ENCODE data around the gene ADAMTS6. TPM values are rescaled to one million over a fixed set of nuclear protein-coding genes. Genes with fewer than 3 reads are reported as not detected.
"Not testable (repeated sequence)": the region's sequence is repeated elsewhere in the genome, so short reads cannot be mapped to it uniquely, and the experiment has no call there.

The ADAMTS6 gene
- total RNA-seq, 1 donor from 2014 or later: 16.7 TPM

GRCh38 chr5:65390208-65390607, 91.5 kb downstream of the ADAMTS6 start:
- no peak overlapping the region for H3K4me3 Mint-ChIP-seq (ENCODE audit: unreplicated experiment)
- H3K9me3 Mint-ChIP-seq (ENCODE audit: unreplicated experiment): no peaks in the 10 kb centered on the region
- no peaks in the 10 kb centered on the region for H3K4me1 Mint-ChIP-seq (ENCODE audit: unreplicated experiment)
- TF ChIP-seq CTCF (IDR thresholded peaks at IDR 0.05; ENCODE audit: unreplicated experiment): no peak
- no peak for DNase-seq (ENCODE audit: low spot score)
- H3K27me3 Mint-ChIP-seq (ENCODE audit: unreplicated experiment): no peaks in the 10 kb centered on the region
- H3K27ac Mint-ChIP-seq (ENCODE audit: unreplicated experiment): no peak overlapping the region
- H3K36me3 Mint-ChIP-seq (ENCODE audit: low read depth, unreplicated experiment): no peaks in the 10 kb centered on the region

GRCh38 chr5:65383859-65384258, 97.9 kb downstream of the ADAMTS6 start:
- Mint-ChIP-seq H3K4me3 (ENCODE audit: unreplicated experiment) (no peak overlapping the region), H3K27me3 (ENCODE audit: unreplicated experiment) (no peaks in the 10 kb centered on the region), H3K27ac (ENCODE audit: unreplicated experiment) (no peak overlapping the region), H3K9me3 (ENCODE audit: unreplicated experiment) (no peaks in the 10 kb centered on the region), H3K36me3 (ENCODE audit: low read depth, unreplicated experiment) (peaks cover 8% of the 10 kb centered on the region), H3K4me1 (ENCODE audit: unreplicated experiment) (no peaks in the 10 kb centered on the region)
- no peak for DNase-seq (ENCODE audit: low spot score)
- TF ChIP-seq CTCF (IDR thresholded peaks at IDR 0.05; ENCODE audit: unreplicated experiment): no peak

- H3K9me3 Mint-ChIP-seq (ENCODE audit: unreplicated experiment): no peaks in the 10 kb centered on the region
- H3K27me3 Mint-ChIP-seq (ENCODE audit: unreplicated experiment): no peaks in the 10 kb centered on the region
- no peak overlapping the region for H3K4me3 Mint-ChIP-seq (ENCODE audit: unreplicated experiment)
- H3K36me3 Mint-ChIP-seq (ENCODE audit: low read depth, unreplicated experiment): peaks cover 8% of the 10 kb centered on the region
- H3K27ac Mint-ChIP-seq (ENCODE audit: unreplicated experiment): no peak overlapping the region
- TF ChIP-seq CTCF (IDR thresholded peaks at IDR 0.05; ENCODE audit: unreplicated experiment): no peak
- no peak for DNase-seq (ENCODE audit: low spot score)
- no peaks in the 10 kb centered on the region for H3K4me1 Mint-ChIP-seq (ENCODE audit: unreplicated experiment)
Observed at GRCh38 chr5:65382582-65382981, 99.1 kb downstream of the ADAMTS6 start.

GRCh38 chr5:65370505-65370904, 111.2 kb downstream of the ADAMTS6 start:
- not testable (repeated sequence) for H3K4me3 Mint-ChIP-seq (ENCODE audit: unreplicated experiment); H3K27ac Mint-ChIP-seq (ENCODE audit: unreplicated experiment); H3K36me3 Mint-ChIP-seq (ENCODE audit: low read depth, unreplicated experiment); H3K27me3 Mint-ChIP-seq (ENCODE audit: unreplicated experiment); DNase-seq (ENCODE audit: low spot score); H3K9me3 Mint-ChIP-seq (ENCODE audit: unreplicated experiment)
- H3K4me1 Mint-ChIP-seq (ENCODE audit: unreplicated experiment): peaks cover 11% of the 10 kb centered on the region

- Mint-ChIP-seq H3K27me3 (ENCODE audit: unreplicated experiment) (no peaks in the 10 kb centered on the region), H3K4me1 (ENCODE audit: unreplicated experiment) (peaks cover 11% of the 10 kb centered on the region), H3K27ac (ENCODE audit: unreplicated experiment) (no peak overlapping the region), H3K4me3 (ENCODE audit: unreplicated experiment) (no peak overlapping the region), H3K9me3 (ENCODE audit: unreplicated experiment) (no peaks in the 10 kb centered on the region), H3K36me3 (ENCODE audit: low read depth, unreplicated experiment) (peaks cover 4% of the 10 kb centered on the region)
- TF ChIP-seq CTCF (IDR thresholded peaks at IDR 0.05; ENCODE audit: unreplicated experiment): no peak
- no peak for DNase-seq (ENCODE audit: low spot score)
Observed at GRCh38 chr5:65366655-65367054, 115.1 kb downstream of the ADAMTS6 start.

- Mint-ChIP-seq H3K4me1 (ENCODE audit: unreplicated experiment) (peaks cover 14% of the 10 kb centered on the region), H3K36me3 (ENCODE audit: low read depth, unreplicated experiment) (no peaks in the 10 kb centered on the region), H3K4me3 (ENCODE audit: unreplicated experiment) (no peak overlapping the region), H3K9me3 (ENCODE audit: unreplicated experiment) (no peaks in the 10 kb centered on the region), H3K27ac (ENCODE audit: unreplicated experiment) (peak overlapping the region; percentile 48), H3K27me3 (ENCODE audit: unreplicated experiment) (no peaks in the 10 kb centered on the region)
- no peak for DNase-seq (ENCODE audit: low spot score)
- TF ChIP-seq CTCF (IDR thresholded peaks at IDR 0.05; ENCODE audit: unreplicated experiment): no peak
Observed at GRCh38 chr5:65364907-65365306, 116.8 kb downstream of the ADAMTS6 start.
